ENCODE measurements around the gene COL18A1. TPM values are rescaled to one million over a fixed set of nuclear protein-coding genes. Genes with fewer than 3 reads are reported as not detected.
A peak's percentile ranks its signal among the peaks of the same experiment; 100 is the strongest.

The COL18A1 gene
- total and polyA plus RNA-seq, 8 donors: 38.7 to 301 (median 77.8) TPM

- no peak for TF ChIP-seq CTCF (IDR thresholded peaks at IDR 0.05)
- WGBS, 2 donors: 12 to 18% methylated on average over 54 to 83 of the region's 83 CpGs
- Histone ChIP-seq H3K36me3 (no peaks in the 10 kb centered on the region), H3K4me3 (peak overlapping the region; percentile 30 to 55 (median 45)), H3K27ac (peak overlapping the region; percentile 79 to 89 (median 87)), H3K27me3 (peaks cover 0 to 6% (median 0%) of the 10 kb centered on the region in 4 donors), H3K9me3 (no peaks in the 10 kb centered on the region), H3K4me1 (peaks cover 0 to 4% (median 0%) of the 10 kb centered on the region in 3 donors)
- FAIRE-seq (no peak), ATAC-seq (peak; percentile 18 to 39 (median 27)), DNase-seq (peak in 5 of 6 donors; percentile 40 to 71 (median 52))
- intact Hi-C loops (cut with DNase I): no loop called here
Observed at GRCh38 chr21:45405819-45406762, 1.1 kb downstream of the COL18A1 start.

- Histone ChIP-seq H3K27ac (peak overlapping the region; percentile 79 to 89 (median 87)), H3K27me3 (peaks cover 0 to 6% (median 0%) of the 10 kb centered on the region in 4 donors), H3K4me1 (peaks cover 0 to 4% (median 0%) of the 10 kb centered on the region in 3 donors), H3K9me3 (no peaks in the 10 kb centered on the region), H3K36me3 (no peaks in the 10 kb centered on the region), H3K4me3 (peak overlapping the region in 2 of 4 donors; percentile 46 to 55)
- 60 to 63% methylated on average over 17 of the region's 17 CpGs for WGBS, 2 donors
- FAIRE-seq: no peak
- DNase-seq: peak in 3 of 6 donors; percentile 39 to 53 (median 49)
- intact Hi-C loops (cut with DNase I): no loop called here
- no peak for ATAC-seq
- no peak for TF ChIP-seq CTCF (IDR thresholded peaks at IDR 0.05)
Observed at GRCh38 chr21:45406801-45407628, 2.0 kb downstream of the COL18A1 start.

DNA sequence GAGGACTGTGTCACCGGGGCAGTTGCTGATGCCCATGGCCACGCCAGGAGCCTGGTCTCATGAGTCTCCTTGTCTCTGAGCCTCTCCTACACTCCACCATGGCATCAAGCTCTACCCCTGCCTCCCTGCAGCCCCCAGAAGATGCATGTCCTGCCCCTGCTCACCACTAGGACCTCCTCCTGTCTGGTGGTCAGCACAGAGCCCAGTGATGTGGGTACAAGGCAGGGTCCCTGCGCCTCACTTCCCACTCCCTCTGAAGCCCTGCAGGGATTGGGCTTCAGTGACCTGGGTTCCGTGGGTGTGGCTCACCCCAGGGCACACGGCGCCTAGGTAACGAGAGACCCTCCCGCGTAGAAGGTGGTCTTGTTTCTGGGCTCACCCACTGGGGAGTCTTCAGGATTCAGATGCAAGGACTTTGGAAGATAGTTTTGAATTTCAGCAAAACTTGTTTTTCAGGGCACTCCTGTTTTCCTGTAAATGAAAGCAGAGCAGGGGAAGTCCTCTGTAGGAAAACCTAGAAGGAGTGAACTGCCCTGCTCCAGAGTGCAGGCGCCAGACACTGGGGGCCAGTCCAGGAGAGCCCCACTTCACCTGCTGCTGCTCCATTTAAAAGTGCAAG is 2.8 kb downstream of the COL18A1 start:
- no peaks in the 10 kb centered on the region for H3K36me3 ChIP-seq
- H3K27me3 ChIP-seq: peaks cover 0 to 6% (median 0%) of the 10 kb centered on the region in 4 donors
- intact Hi-C loops (cut with DNase I): no loop called here
- TF ChIP-seq CTCF (IDR thresholded peaks at IDR 0.05): no peak
- peak overlapping the region in 2 of 4 donors; percentile 87 to 89 for H3K27ac ChIP-seq
- peak overlapping the region in 1 of 4 donors; percentile 55 for H3K4me3 ChIP-seq
- FAIRE-seq (no peak), ATAC-seq (no peak), DNase-seq (peak in 3 of 6 donors; percentile 13 to 42 (median 32))
- WGBS, 2 donors: 48 to 58% methylated on average over 10 of the region's 10 CpGs
- H3K9me3 ChIP-seq: no peaks in the 10 kb centered on the region
- H3K4me1 ChIP-seq: peaks cover 0 to 4% (median 0%) of the 10 kb centered on the region in 3 donors

DNA sequence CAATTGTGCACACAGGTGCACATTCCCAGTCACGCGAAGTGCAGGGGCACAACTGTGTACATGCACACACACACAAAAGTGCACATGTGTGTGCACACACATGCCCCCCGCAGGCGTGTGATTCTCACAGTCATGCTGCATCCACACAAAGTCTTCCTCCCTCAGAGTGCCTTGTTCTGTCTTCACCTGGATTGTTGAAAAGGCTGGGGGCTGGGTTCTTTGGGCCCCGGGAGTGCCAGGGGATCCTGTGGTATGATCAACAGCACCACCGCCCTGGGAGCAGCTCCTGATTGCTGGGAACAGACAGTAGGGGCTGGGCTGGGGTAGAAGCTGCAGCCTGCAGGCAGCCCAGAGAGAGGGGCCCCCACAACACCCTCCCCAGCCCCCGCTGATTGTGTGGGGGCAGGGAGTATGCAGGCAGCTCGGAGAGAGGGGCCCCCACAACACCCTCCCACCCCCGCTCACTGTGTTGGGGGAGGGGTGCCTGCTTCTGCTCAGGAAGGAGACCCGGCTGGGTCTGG is 3.4 kb downstream of the COL18A1 start:
- peaks cover 0 to 6% (median 0%) of the 10 kb centered on the region in 4 donors for H3K27me3 ChIP-seq
- 44 to 54% methylated on average over 10 of the region's 10 CpGs for WGBS, 2 donors
- FAIRE-seq: no peak
- H3K4me3 ChIP-seq: no peak overlapping the region
- DNase-seq: peak in 2 of 6 donors; percentile 10 to 35
- ATAC-seq: no peak
- H3K27ac ChIP-seq: no peak overlapping the region
- H3K9me3 ChIP-seq: no peaks in the 10 kb centered on the region
- intact Hi-C loops (cut with DNase I): no loop called here
- H3K36me3 ChIP-seq: no peaks in the 10 kb centered on the region
- H3K4me1 ChIP-seq: peaks cover 0 to 4% (median 0%) of the 10 kb centered on the region in 3 donors
- TF ChIP-seq CTCF (IDR thresholded peaks at IDR 0.05): no peak
